H1 (cell line): ENCODE results near the gene CHD6. TPM values are rescaled to one million over a fixed set of nuclear protein-coding genes. Genes with fewer than 3 reads are reported as not detected.

Source experiments
- CTCF ChIA-PET: fragments of 300-600 bp; sonication (Branson Sonifier 250); formaldehyde crosslinking; loops from one replicate; lab custom pipeline; 2021; ENCODE audit not compliant: partially characterized antibody; lab: Charles Lee
- POLR2A ChIA-PET: fragments of 300-600 bp; sonication (Branson Sonifier 250); formaldehyde crosslinking; loops from one replicate; lab custom pipeline; 2021; ENCODE audit warnings: inconsistent platforms; ENCODE audit not compliant: partially characterized antibody; lab: Charles Lee
- DNase-seq, 2 experiments: peaks; one replicate each; pipeline versions ENCODE4 v3.0.0 to v3.0.0-alpha.2; 2010 to 2022; ENCODE audit warnings: low spot score in 2 of 2, low read depth in 1 of 2, mixed read lengths in 1 of 2
- FAIRE-seq: peaks from 2 replicates; lab custom pipeline; 2011; peaks lifted over from hg19 to GRCh38; lab: Jason Lieb, UNC
- H2AFZ ChIP-seq: 2 replicates; pipeline ENCODE4 v1.8.1; 2012; ENCODE audit warnings: low read length, inconsistent platforms
- H2AK5ac ChIP-seq: 2 replicates; pipeline ENCODE4 v1.6.1; 2013; ENCODE audit warnings: low read depth, low read length
- H2BK120ac ChIP-seq: replicated peaks from 2 replicates; pipeline ENCODE3; 2013; ENCODE audit warnings: low read depth, low read length, inconsistent platforms
- H2BK12ac ChIP-seq: 2 replicates; pipeline ENCODE4 v1.6.1; 2013; ENCODE audit warnings: low read depth, low read length
- H2BK15ac ChIP-seq: 2 replicates; pipeline ENCODE4 v1.6.1; 2013; ENCODE audit warnings: low read length
- H2BK20ac ChIP-seq: 2 replicates; pipeline ENCODE4 v1.6.1; 2013; ENCODE audit warnings: low read length
- H2BK5ac ChIP-seq: 2 replicates; pipeline ENCODE4 v1.6.1; 2013; ENCODE audit warnings: low read depth, low read length
- H3K14ac ChIP-seq: 2 replicates; pipeline ENCODE4 v1.6.1; 2013; ENCODE audit warnings: inconsistent platforms; ENCODE audit not compliant: insufficient read length
- H3K18ac ChIP-seq: 2 replicates; pipeline ENCODE4 v1.6.1; 2013; ENCODE audit warnings: low read length; ENCODE audit errors: extremely low read depth
- H3K23ac ChIP-seq: 2 replicates; pipeline ENCODE4 v1.6.1; 2013; ENCODE audit warnings: inconsistent platforms; ENCODE audit not compliant: insufficient read length
- H3K23me2 ChIP-seq: 2 replicates; pipeline ENCODE4 v1.6.1; 2013; ENCODE audit warnings: low read depth, low read length
- H3K27ac ChIP-seq: 2 replicates; pipeline ENCODE4 v1.6.1; 2011; ENCODE audit warnings: low read depth, low read length, inconsistent platforms
- H3K27me3 ChIP-seq, 4 experiments: replicated peaks in 1 of 4; 1 replicate in 1 of 4; 2 replicates in 3 of 4; pipeline versions ENCODE4 v1.6.1 to v1.8.1; 2011 to 2013; ENCODE audit warnings: low read length in 3 of 4, mild to moderate bottlenecking in 3 of 4, inconsistent platforms in 2 of 4, mixed read lengths in 2 of 4, moderate library complexity in 1 of 4; ENCODE audit not compliant: control insufficient read depth in 3 of 4, insufficient read depth in 3 of 4; ENCODE audit errors: extremely low read depth in 1 of 4
- H3K36me3 ChIP-seq, 4 experiments: 2 replicates each; pipeline versions ENCODE4 v1.6.1 to v1.8.1; 2011 to 2013; ENCODE audit warnings: mild to moderate bottlenecking in 4 of 4, low read length in 3 of 4, moderate library complexity in 2 of 4, control low read depth in 1 of 4, inconsistent platforms in 1 of 4; ENCODE audit not compliant: insufficient read depth in 4 of 4, control insufficient read depth in 2 of 4
- H3K4ac ChIP-seq: replicated peaks from 2 replicates; pipeline ENCODE3; 2013; ENCODE audit warnings: low read length, low read depth, mixed read lengths, inconsistent platforms; ENCODE audit not compliant: insufficient read length
- H3K4me1 ChIP-seq, 4 experiments: replicated peaks in 1 of 4; 1 replicate in 1 of 4; 2 replicates in 3 of 4; pipeline versions ENCODE4 v1.6.1 to v1.8.1; 2011 to 2013; ENCODE audit warnings: low read length in 3 of 4, inconsistent platforms in 2 of 4, mixed read lengths in 1 of 4; ENCODE audit not compliant: insufficient read depth in 4 of 4, control insufficient read depth in 3 of 4
- H3K4me2 ChIP-seq, 2 experiments: 2 replicates each; pipeline versions ENCODE4 v1.6.1 to v1.8.1; 2011 to 2013; ENCODE audit warnings: low read depth in 2 of 2, low read length in 2 of 2, control low read depth in 1 of 2, inconsistent platforms in 1 of 2, mild to moderate bottlenecking in 1 of 2; ENCODE audit not compliant: insufficient read depth in 1 of 2
- H3K4me3 ChIP-seq, 4 experiments: fragments of 200-600, 300-600 bp in 1 of 4; sonication (generic), shearing (Covaris generic), sonication (Bioruptor Twin) in 1 of 4; 2 replicates each; pipeline versions ENCODE4 v1.5.1 to v1.8.1; 2011 to 2016; ENCODE audit warnings: low read length in 4 of 4, low read depth in 3 of 4, control low read depth in 2 of 4, inconsistent platforms in 2 of 4, mild to moderate bottlenecking in 2 of 4, mixed read lengths in 1 of 4, moderate library complexity in 1 of 4; ENCODE audit not compliant: insufficient read depth in 2 of 4; ENCODE audit errors: extremely low read depth in 1 of 4
- H3K56ac ChIP-seq: replicated peaks from 2 replicates; pipeline ENCODE3; 2013; ENCODE audit warnings: low read depth, mild to moderate bottlenecking, mixed read lengths, low read length, inconsistent platforms; ENCODE audit not compliant: insufficient read length
- H3K79me1 ChIP-seq: 2 replicates; pipeline ENCODE4 v1.6.1; 2013; ENCODE audit warnings: low read depth, low read length, control low read depth
- H3K79me2 ChIP-seq, 2 experiments: 2 replicates each; pipeline versions ENCODE4 v1.6.1 to v1.8.1; 2012 to 2013; ENCODE audit warnings: low read length in 2 of 2, mild to moderate bottlenecking in 2 of 2, inconsistent platforms in 1 of 2; ENCODE audit not compliant: insufficient read depth in 2 of 2, control insufficient read depth in 1 of 2
- H3K9ac ChIP-seq, 4 experiments: replicated peaks in 1 of 4; 1 replicate in 1 of 4; 2 replicates in 3 of 4; pipeline versions ENCODE4 v1.6.1 to v1.8.1; 2011 to 2013; ENCODE audit warnings: low read depth in 3 of 4, low read length in 3 of 4, control low read depth in 2 of 4, mild to moderate bottlenecking in 2 of 4, moderate library complexity in 2 of 4, inconsistent platforms in 1 of 4; ENCODE audit errors: extremely low read depth in 1 of 4
- H3K9me3 ChIP-seq, 2 experiments: 2 replicates each; pipeline versions ENCODE4 v1.6.1 to v1.8.1; 2012 to 2013; ENCODE audit warnings: mild to moderate bottlenecking in 2 of 2, moderate library complexity in 2 of 2, control low read depth in 1 of 2, inconsistent platforms in 1 of 2, low read depth in 1 of 2, low read length in 1 of 2, mixed read lengths in 1 of 2; ENCODE audit not compliant: insufficient read depth in 2 of 2
- H4K20me1 ChIP-seq, 2 experiments: replicated peaks in 1 of 2; 2 replicates each; pipeline versions ENCODE3 to v1.8.1; 2011 to 2013; ENCODE audit warnings: inconsistent platforms in 2 of 2, low read length in 2 of 2, mild to moderate bottlenecking in 1 of 2; ENCODE audit not compliant: insufficient read depth in 2 of 2, control insufficient read depth in 1 of 2
- H4K5ac ChIP-seq: 2 replicates; pipeline ENCODE4 v1.6.1; 2013; ENCODE audit warnings: low read length, low read depth, mixed read lengths, inconsistent platforms; ENCODE audit not compliant: insufficient read length
- H4K8ac ChIP-seq: 2 replicates; pipeline ENCODE4 v1.8.0; 2013; ENCODE audit warnings: mild to moderate bottlenecking, moderate library complexity, low read length, inconsistent platforms; ENCODE audit not compliant: insufficient read depth; ENCODE audit errors: extremely low read depth
- H4K91ac ChIP-seq: replicated peaks from 2 replicates; pipeline ENCODE3; 2013; ENCODE audit warnings: low read length, mixed read lengths, inconsistent platforms; ENCODE audit not compliant: insufficient read length
- BACH1 ChIP-seq: IDR thresholded peaks from 2 replicates; pipeline ENCODE4 v1.6.1; 2012; ENCODE audit warnings: low read length, improper control_type of control experiment
- BRCA1 ChIP-seq: IDR thresholded peaks from 2 replicates; pipeline ENCODE4 v1.6.1; 2012; ENCODE audit warnings: low read depth, low read length, improper control_type of control experiment
- CEBPB ChIP-seq: IDR thresholded peaks from 2 replicates; pipeline ENCODE4 v1.6.1; 2012; ENCODE audit warnings: low read depth, low read length
- CHD2 ChIP-seq: IDR thresholded peaks from 2 replicates; pipeline ENCODE4 v1.6.1; 2012; ENCODE audit warnings: low read length, improper control_type of control experiment
- EGR1 ChIP-seq: IDR thresholded peaks from 2 replicates; pipeline ENCODE4 v1.6.1; 2011; ENCODE audit warnings: low read depth, low read length, borderline replicate concordance
- EP300 ChIP-seq, 2 experiments: IDR thresholded peaks; 1 replicate in 1 of 2; 2 replicates in 1 of 2; pipeline ENCODE4 v1.6.1; 2011 to 2012; ENCODE audit warnings: low read depth in 2 of 2, low read length in 2 of 2, mild to moderate bottlenecking in 2 of 2, borderline replicate concordance in 1 of 2, inconsistent platforms in 1 of 2, moderate library complexity in 1 of 2
- NANOG ChIP-seq: IDR thresholded peaks from 2 replicates; pipeline ENCODE4 v1.6.1; 2011; ENCODE audit warnings: low read length, low read depth, mild to moderate bottlenecking, inconsistent platforms; ENCODE audit not compliant: insufficient read depth, poor library complexity, severe bottlenecking
- SIN3A ChIP-seq, 2 experiments: IDR thresholded peaks in 1 of 2; conservative IDR thresholded peaks in 1 of 2; 2 replicates each; pipeline ENCODE4 v1.6.1; 2011 to 2012; ENCODE audit warnings: low read length in 2 of 2, improper control_type of control experiment in 1 of 2, low read depth in 1 of 2, mild to moderate bottlenecking in 1 of 2
- SIX5 ChIP-seq: IDR thresholded peaks from 2 replicates; pipeline ENCODE4 v1.6.1; 2011; ENCODE audit warnings: mild to moderate bottlenecking, low read depth, low read length
- SP2 ChIP-seq: IDR thresholded peaks from 2 replicates; pipeline ENCODE4 v1.6.1; 2012; ENCODE audit warnings: mild to moderate bottlenecking, low read length, inconsistent platforms
- TEAD4 ChIP-seq: IDR thresholded peaks from 2 replicates; pipeline ENCODE4 v1.6.1; 2012; ENCODE audit warnings: low read depth, low read length, inconsistent platforms, mixed read lengths
- WGBS, 2 experiments: shearing (Covaris generic) in 1 of 2; methylation state at CpG; one replicate each; pipeline versions ENCODE4 v1.1.6 to v1.1.7; 2013 to 2015; ENCODE audit warnings: low lambda C conversion rate in 2 of 2, mixed read lengths in 2 of 2, inconsistent platforms in 1 of 2, low coverage in 1 of 2, missing lambda C conversion rate in 1 of 2; ENCODE audit not compliant: insufficient replicate concordance in 2 of 2, insufficient coverage in 1 of 2, insufficient read length in 1 of 2; ENCODE audit errors: extremely low coverage in 1 of 2, missing lambda C conversion rate in 1 of 2; 5-methylcytosine and 5-hydroxymethylcytosine counted together
- polyA plus RNA-seq, 7 experiments: library from polyadenylated mRNA; depleted of rRNA in 3 of 7; stranded (reverse) in 5 of 7; unstranded in 2 of 7; fragments of >200 nt in 5 of 7; fragments of 200-250 nt in 2 of 7; gene quantifications; 1 replicate in 5 of 7; 2 replicates in 1 of 7; 4 replicates in 1 of 7; pipeline versions ENCODE4 v1.2.1 to v1.2.3, GENCODE V29; 2011 to 2013; ENCODE audit warnings: missing spikeins in 2 of 7, mixed read lengths in 2 of 7
- total RNA-seq: library from RNA; stranded (reverse); fragmentation: NEBNext Ultra II Directional; extraction: Animal tissue kit (Norgen Biotek cat#: 25700); gene quantifications from 2 replicates; pipeline ENCODE4 v1.2.1, GENCODE V29; 2021
- TF ChIP-seq, protein P1 (sequence below): IDR thresholded peaks from 2 replicates; pipeline ENCODE4 v1.6.1; 2012; ENCODE audit warnings: low read length, inconsistent platforms
- TF ChIP-seq, protein P2 (sequence below): IDR thresholded peaks from 2 replicates; pipeline ENCODE4 v1.6.1; 2012; ENCODE audit warnings: inconsistent platforms

The CHD6 gene
- total and polyA plus RNA-seq, 2 of the 8 experiments (the other 6 are each of a cell fraction or from before 2014, with no cell fraction given) = 11.1 to 62.9 TPM

DNA sequence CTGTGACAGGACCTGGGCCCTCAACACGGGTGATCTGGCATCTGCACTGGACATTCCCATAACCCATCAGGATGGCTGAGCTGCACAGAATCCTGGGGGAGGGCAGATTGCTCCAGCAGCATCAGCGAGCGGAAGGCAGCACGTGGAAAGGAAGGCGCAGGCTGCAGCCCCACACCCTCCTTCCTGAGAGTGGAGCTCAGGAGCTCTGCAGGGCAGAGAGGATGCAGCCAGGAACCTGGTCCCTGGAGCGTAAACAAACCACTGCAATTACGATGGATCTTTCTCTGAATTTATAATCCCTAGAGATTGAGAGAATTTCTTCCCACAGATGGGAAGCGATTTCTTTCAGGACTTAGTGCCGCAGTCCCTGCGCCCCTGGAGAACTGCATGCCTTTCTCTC, 211.8 kb downstream of the CHD6 start:
- no peak overlapping the region for H2AK5ac ChIP-seq
- H3K18ac ChIP-seq = no peak overlapping the region
- H3K36me3 ChIP-seq = peaks cover 22 to 79% (median 50%) of the 10 kb centered on the region in 4 experiments
- no peak overlapping the region for H2BK12ac ChIP-seq
- no peak for FAIRE-seq
- no peak for DNase-seq
- no peak overlapping the region for H3K4me2 ChIP-seq
- peaks cover 1 to 8% of the 10 kb centered on the region in 2 experiments for H4K20me1 ChIP-seq
- no peak overlapping the region for H2AFZ ChIP-seq
- H3K14ac ChIP-seq = no peak overlapping the region
- no peaks in the 10 kb centered on the region; the same call in 1 of the 2 replicates for H3K79me1 ChIP-seq
- H2BK15ac ChIP-seq = no peak overlapping the region
- H3K23ac ChIP-seq = no peak overlapping the region
- H3K4ac ChIP-seq = no peak overlapping the region
- no peak overlapping the region for H2BK5ac ChIP-seq
- ChIA-PET CTCF (interaction anchor here (0.7 to 1.7 kb wide), 4 partner anchors 8 to 92 kb away, joined by 3 to 4 read pairs (median 3); no protein-coding TSS in a partner anchor), POLR2A (no interaction called here)
- no peak overlapping the region for H3K9ac ChIP-seq
- no peak for TF ChIP-seq NANOG
- TF ChIP-seq, protein P1, sequence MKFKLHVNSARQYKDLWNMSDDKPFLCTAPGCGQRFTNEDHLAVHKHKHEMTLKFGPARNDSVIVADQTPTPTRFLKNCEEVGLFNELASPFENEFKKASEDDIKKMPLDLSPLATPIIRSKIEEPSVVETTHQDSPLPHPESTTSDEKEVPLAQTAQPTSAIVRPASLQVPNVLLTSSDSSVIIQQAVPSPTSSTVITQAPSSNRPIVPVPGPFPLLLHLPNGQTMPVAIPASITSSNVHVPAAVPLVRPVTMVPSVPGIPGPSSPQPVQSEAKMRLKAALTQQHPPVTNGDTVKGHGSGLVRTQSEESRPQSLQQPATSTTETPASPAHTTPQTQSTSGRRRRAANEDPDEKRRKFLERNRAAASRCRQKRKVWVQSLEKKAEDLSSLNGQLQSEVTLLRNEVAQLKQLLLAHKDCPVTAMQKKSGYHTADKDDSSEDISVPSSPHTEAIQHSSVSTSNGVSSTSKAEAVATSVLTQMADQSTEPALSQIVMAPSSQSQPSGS = no peak
- no peak for TF ChIP-seq SIN3A (conservative IDR thresholded peaks at IDR 0.05 in 1 of 2, IDR thresholded peaks at IDR 0.05 in 1 of 2; ENCODE audit: low read depth in 1 of 2, low read length in 2 of 2)
- no peak for TF ChIP-seq BACH1
- TF ChIP-seq EGR1 = no peak
- no peak for TF ChIP-seq CEBPB
- no peak for TF ChIP-seq SIX5
- no peak for TF ChIP-seq CHD2
- TF ChIP-seq, protein P2, sequence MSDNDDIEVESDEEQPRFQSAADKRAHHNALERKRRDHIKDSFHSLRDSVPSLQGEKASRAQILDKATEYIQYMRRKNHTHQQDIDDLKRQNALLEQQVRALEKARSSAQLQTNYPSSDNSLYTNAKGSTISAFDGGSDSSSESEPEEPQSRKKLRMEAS = no peak
- TF ChIP-seq BRCA1 = no peak
- TF ChIP-seq TEAD4 = no peak
- TF ChIP-seq EP300 (IDR thresholded peaks at IDR 0.05; ENCODE audit: borderline replicate concordance in 1 of 2, low read depth in 2 of 2, low read length in 2 of 2) = no peak
- no peak for TF ChIP-seq SP2
- H3K27ac ChIP-seq = no peak overlapping the region
- no peak overlapping the region for H3K4me3 ChIP-seq
- H3K4me1 ChIP-seq = no peaks in the 10 kb centered on the region
- no peak overlapping the region for H2BK20ac ChIP-seq
- no peak overlapping the region for H3K56ac ChIP-seq
- H3K79me2 ChIP-seq = no peaks in the 10 kb centered on the region
- no peak overlapping the region for H2BK120ac ChIP-seq
- no peaks in the 10 kb centered on the region for H3K23me2 ChIP-seq
- H4K5ac ChIP-seq = no peak overlapping the region
- H3K9me3 ChIP-seq = no peaks in the 10 kb centered on the region
- H4K8ac ChIP-seq = no peak overlapping the region
- no peak overlapping the region for H4K91ac ChIP-seq
- WGBS, 2 experiments = 92% methylated on average over 10 of the region's 10 CpGs; no CpG with 5 or more reads in 1 of the 2 experiments
- H3K27me3 ChIP-seq = no peaks in the 10 kb centered on the region
